ENCODE measurements around the gene RNF222.
"Not testable (repeated sequence)": the region's sequence is repeated elsewhere in the genome, so short reads cannot be mapped to it uniquely, and the experiment has no call there.

The RNF222 gene

DNA sequence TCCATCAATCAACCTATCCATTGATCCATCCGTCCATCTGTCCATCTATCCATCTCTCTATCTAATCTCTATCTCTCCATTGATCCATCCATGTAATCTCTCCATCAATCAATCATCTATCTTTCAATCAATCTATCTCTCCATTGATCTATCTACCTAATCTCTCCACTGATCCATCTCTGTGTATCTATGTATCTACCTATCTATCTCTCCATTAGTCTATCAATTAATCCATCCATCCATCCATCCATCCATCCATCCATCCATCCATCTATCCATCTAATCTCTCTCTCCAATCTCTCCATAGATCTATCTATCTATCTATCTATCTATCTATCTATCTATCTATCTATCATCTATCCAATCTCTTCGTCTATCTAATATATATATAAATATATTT is 3.5 kb upstream of the RNF222 start:
- Histone ChIP-seq H3F3A (ENCODE audit: low read depth) (no peaks in the 10 kb centered on the region), H3K4me3 (ENCODE audit: low read length, poor library complexity, severe bottlenecking) (no peak overlapping the region), H3K4me2 (ENCODE audit: low read depth, low read length, poor library complexity, severe bottlenecking) (no peak overlapping the region)

DNA sequence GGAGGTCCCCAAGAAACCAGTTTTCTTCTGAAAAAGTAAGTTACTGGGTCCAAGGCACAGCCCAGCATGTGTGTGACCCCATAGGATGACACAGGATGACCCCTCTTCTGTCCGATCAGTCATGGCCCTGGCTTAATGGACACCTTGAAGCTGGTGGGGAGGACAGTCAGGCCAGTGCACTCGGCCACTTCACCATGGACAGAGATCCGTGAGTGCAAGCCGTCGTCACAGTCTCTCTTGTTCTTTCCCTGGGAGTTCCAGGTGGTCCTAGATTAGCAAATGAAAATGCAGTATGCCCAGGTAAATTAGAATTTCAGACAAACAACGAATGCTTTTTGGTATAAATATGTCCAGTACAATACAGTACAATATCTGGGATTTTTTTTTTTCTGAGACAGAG is 1.4 kb upstream of the RNF222 start:
- Histone ChIP-seq H3F3A (ENCODE audit: low read depth) (no peaks in the 10 kb centered on the region), H3K9me3 (ENCODE audit: insufficient read depth, low read depth, low read length) (no peaks in the 10 kb centered on the region), H3K4me1 (ENCODE audit: insufficient read depth, low read length, poor library complexity, severe bottlenecking) (no peaks in the 10 kb centered on the region), H3K36me3 (ENCODE audit: insufficient read depth, low read length) (no peaks in the 10 kb centered on the region), H3K9ac (ENCODE audit: low read depth, low read length, poor library complexity, severe bottlenecking) (no peak overlapping the region), H3K4me2 (ENCODE audit: low read depth, low read length, poor library complexity, severe bottlenecking) (no peak overlapping the region), H3K27me3 (ENCODE audit: insufficient read depth, low read length, poor library complexity, severe bottlenecking) (no peaks in the 10 kb centered on the region), H3K4me3 (ENCODE audit: low read length, poor library complexity, severe bottlenecking) (no peak overlapping the region), H3K9me2 (replicated peaks; ENCODE audit: low read depth, low read length) (no peaks in the 10 kb centered on the region), H2AFZ (ENCODE audit: low read length) (no peak overlapping the region), H3K79me2 (ENCODE audit: insufficient read depth, low read length) (no peaks in the 10 kb centered on the region), H4K20me1 (ENCODE audit: insufficient read depth, low read length, poor library complexity, severe bottlenecking) (no peaks in the 10 kb centered on the region)
- TF ChIP-seq, protein P1, sequence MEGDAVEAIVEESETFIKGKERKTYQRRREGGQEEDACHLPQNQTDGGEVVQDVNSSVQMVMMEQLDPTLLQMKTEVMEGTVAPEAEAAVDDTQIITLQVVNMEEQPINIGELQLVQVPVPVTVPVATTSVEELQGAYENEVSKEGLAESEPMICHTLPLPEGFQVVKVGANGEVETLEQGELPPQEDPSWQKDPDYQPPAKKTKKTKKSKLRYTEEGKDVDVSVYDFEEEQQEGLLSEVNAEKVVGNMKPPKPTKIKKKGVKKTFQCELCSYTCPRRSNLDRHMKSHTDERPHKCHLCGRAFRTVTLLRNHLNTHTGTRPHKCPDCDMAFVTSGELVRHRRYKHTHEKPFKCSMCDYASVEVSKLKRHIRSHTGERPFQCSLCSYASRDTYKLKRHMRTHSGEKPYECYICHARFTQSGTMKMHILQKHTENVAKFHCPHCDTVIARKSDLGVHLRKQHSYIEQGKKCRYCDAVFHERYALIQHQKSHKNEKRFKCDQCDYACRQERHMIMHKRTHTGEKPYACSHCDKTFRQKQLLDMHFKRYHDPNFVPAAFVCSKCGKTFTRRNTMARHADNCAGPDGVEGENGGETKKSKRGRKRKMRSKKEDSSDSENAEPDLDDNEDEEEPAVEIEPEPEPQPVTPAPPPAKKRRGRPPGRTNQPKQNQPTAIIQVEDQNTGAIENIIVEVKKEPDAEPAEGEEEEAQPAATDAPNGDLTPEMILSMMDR (conservative IDR thresholded peaks at IDR 0.05; ENCODE audit: low read length): no peak
- TF ChIP-seq EZH2phosphoT487 (IDR thresholded peaks at IDR 0.05; ENCODE audit: borderline replicate concordance): no peak

More for the DNA sequence above, 3.5 kb upstream of the RNF222 start:
- Histone ChIP-seq H3K9ac (ENCODE audit: low read depth, low read length, poor library complexity, severe bottlenecking) (no peak overlapping the region), H4K20me1 (ENCODE audit: insufficient read depth, low read length, poor library complexity, severe bottlenecking) (no peaks in the 10 kb centered on the region), H3K27me3 (ENCODE audit: insufficient read depth, low read length, poor library complexity, severe bottlenecking) (no peaks in the 10 kb centered on the region), H3K9me2 (replicated peaks; ENCODE audit: low read depth, low read length) (no peaks in the 10 kb centered on the region), H2AFZ (ENCODE audit: low read length) (no peak overlapping the region), H3K36me3 (ENCODE audit: insufficient read depth, low read length) (no peaks in the 10 kb centered on the region), H3K79me2 (ENCODE audit: insufficient read depth, low read length) (no peaks in the 10 kb centered on the region), H3K9me3 (ENCODE audit: insufficient read depth, low read depth, low read length) (no peaks in the 10 kb centered on the region), H3K4me1 (ENCODE audit: insufficient read depth, low read length, poor library complexity, severe bottlenecking) (no peaks in the 10 kb centered on the region)
- TF ChIP-seq, protein P1 (conservative IDR thresholded peaks at IDR 0.05; ENCODE audit: low read length): no peak

DNA sequence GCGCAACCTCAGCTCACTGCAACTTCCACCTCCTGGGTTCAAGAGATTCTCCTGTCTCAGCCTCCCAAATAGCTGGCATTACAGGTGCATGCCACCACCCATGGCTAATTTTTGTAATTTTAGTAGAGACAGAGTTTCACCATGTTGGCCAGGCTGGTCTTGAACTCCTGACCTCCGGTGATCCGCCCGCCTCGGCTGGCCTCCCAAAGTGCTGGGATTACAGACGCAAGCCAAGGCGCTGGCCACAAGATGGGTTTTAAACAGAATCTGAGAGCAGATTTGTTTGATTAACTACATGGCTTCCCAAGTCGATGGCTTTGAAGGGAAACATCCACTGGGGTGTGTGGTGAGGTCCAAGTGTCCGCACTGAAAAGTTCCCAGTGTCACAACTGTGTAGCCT is 3.1 kb downstream of the RNF222 start:
- not testable (repeated sequence) for H3K9ac ChIP-seq (ENCODE audit: low read depth, low read length, poor library complexity, severe bottlenecking); H4K20me1 ChIP-seq (ENCODE audit: insufficient read depth, low read length, poor library complexity, severe bottlenecking); H3K27me3 ChIP-seq (ENCODE audit: insufficient read depth, low read length, poor library complexity, severe bottlenecking); H3K36me3 ChIP-seq (ENCODE audit: insufficient read depth, low read length); H3K4me1 ChIP-seq (ENCODE audit: insufficient read depth, low read length, poor library complexity, severe bottlenecking); H3F3A ChIP-seq (ENCODE audit: low read depth); H3K4me2 ChIP-seq (ENCODE audit: low read depth, low read length, poor library complexity, severe bottlenecking); H3K9me2 ChIP-seq (replicated peaks; ENCODE audit: low read depth, low read length); H3K4me3 ChIP-seq (ENCODE audit: low read length, poor library complexity, severe bottlenecking); H3K79me2 ChIP-seq (ENCODE audit: insufficient read depth, low read length); H2AFZ ChIP-seq (ENCODE audit: low read length); H3K9me3 ChIP-seq (ENCODE audit: insufficient read depth, low read depth, low read length)

DNA sequence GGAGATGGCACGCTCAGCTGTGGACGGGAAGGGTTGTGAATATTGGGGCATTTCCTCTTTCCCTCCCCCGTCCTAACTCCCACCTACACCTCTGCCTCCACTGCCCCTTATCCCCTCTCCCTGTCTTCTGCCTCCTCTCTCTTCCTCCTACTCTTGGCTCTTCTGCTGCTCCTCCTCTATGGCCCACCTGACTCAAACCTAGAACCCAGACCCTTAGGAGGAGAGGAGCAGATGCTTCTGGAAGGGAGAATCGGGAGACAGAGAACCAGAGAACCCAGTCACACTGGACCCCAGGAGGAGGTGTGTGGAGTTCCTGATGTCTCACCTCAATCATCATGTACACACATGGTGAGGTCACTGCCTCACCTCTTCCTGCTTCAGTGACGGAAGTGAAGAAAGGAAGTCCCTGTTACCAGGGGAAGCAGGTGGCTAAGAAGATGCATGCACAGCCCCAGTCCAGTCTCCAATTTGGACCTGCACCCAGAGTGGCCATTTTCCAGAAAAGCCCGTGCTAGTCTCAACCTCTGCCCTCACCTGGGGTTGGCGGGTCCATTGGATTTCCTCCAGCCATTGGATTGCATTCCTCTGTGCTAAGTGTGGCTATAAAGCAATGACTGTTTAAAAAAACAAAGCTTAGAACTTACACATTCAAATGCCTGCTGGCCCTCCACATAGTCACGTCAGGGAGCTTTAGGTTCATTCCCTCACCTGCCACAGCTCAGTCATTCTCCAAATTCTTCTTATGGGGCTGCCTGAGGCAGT is 4.0 kb downstream of the RNF222 start:
- Histone ChIP-seq H3K9ac (ENCODE audit: low read depth, low read length, poor library complexity, severe bottlenecking) (no peak overlapping the region), H3K4me2 (ENCODE audit: low read depth, low read length, poor library complexity, severe bottlenecking) (no peak overlapping the region), H2AFZ (ENCODE audit: low read length) (peak overlapping the region; percentile 54; the same call in 1 of the 2 replicates), H3K36me3 (ENCODE audit: insufficient read depth, low read length) (no peaks in the 10 kb centered on the region), H3K4me1 (ENCODE audit: insufficient read depth, low read length, poor library complexity, severe bottlenecking) (peaks cover 5% of the 10 kb centered on the region), H3K9me3 (ENCODE audit: insufficient read depth, low read depth, low read length) (no peaks in the 10 kb centered on the region), H3F3A (ENCODE audit: low read depth) (no peaks in the 10 kb centered on the region), H3K27me3 (ENCODE audit: insufficient read depth, low read length, poor library complexity, severe bottlenecking) (no peaks in the 10 kb centered on the region), H3K4me3 (ENCODE audit: low read length, poor library complexity, severe bottlenecking) (no peak overlapping the region), H3K79me2 (ENCODE audit: insufficient read depth, low read length) (no peaks in the 10 kb centered on the region), H3K9me2 (replicated peaks; ENCODE audit: low read depth, low read length) (no peaks in the 10 kb centered on the region), H4K20me1 (ENCODE audit: insufficient read depth, low read length, poor library complexity, severe bottlenecking) (no peaks in the 10 kb centered on the region)
- TF ChIP-seq, protein P1 (conservative IDR thresholded peaks at IDR 0.05; ENCODE audit: low read length): no peak
- no peak for TF ChIP-seq EZH2phosphoT487 (IDR thresholded peaks at IDR 0.05; ENCODE audit: borderline replicate concordance)

Data from Loucy (cell line).